SK-N-MC (cell line): ENCODE data around the gene DNAH6.
A peak's percentile ranks its signal among the peaks of the same experiment; 100 is the strongest.
"Not testable (repeated sequence)": the region's sequence is repeated elsewhere in the genome, so short reads cannot be mapped to it uniquely, and the experiment has no call there.

Experiments used
- DNase-seq: peaks from one replicate; pipeline ENCODE4 v3.0.0-alpha.2; 2011; ENCODE audit warnings: low read depth, low spot score
- H3K27ac ChIP-seq: fragments of 200-600 bp; sonication (generic); 2 replicates; pipeline ENCODE4 v1.5.1; 2016; ENCODE audit warnings: mixed run types
- H3K36me3 ChIP-seq: fragments of 200-600 bp; sonication (generic); 2 replicates; pipeline ENCODE4 v1.6.1; 2017; ENCODE audit warnings: antibody characterized with exemption, low read length, mixed read lengths; ENCODE audit not compliant: insufficient read depth
- H3K4me3 ChIP-seq: fragments of 200-600 bp; sonication (generic); 2 replicates; pipeline ENCODE4 v1.5.1; 2016
- H3K9ac ChIP-seq: fragments of 200-600 bp; sonication (generic); 2 replicates; pipeline ENCODE4 v1.8.0; 2017; ENCODE audit warnings: mixed run types, mixed read lengths; ENCODE audit not compliant: insufficient read length
- H3K9me3 ChIP-seq: fragments of 200-600 bp; sonication (generic); 2 replicates; pipeline ENCODE4 v1.6.1; 2017; ENCODE audit warnings: low read depth, mild to moderate bottlenecking, antibody characterized with exemption, low read length, moderate library complexity, mixed read lengths
- EZH2 ChIP-seq: fragments of 200-600 bp; sonication (generic); IDR thresholded peaks from one replicate; pipeline ENCODE4 v1.6.1; 2017; ENCODE audit warnings: antibody characterized with exemption
- FOXP2 ChIP-seq: optimal IDR thresholded peaks from 2 replicates; pipeline ENCODE3; 2011; ENCODE audit warnings: mild to moderate bottlenecking, moderate library complexity; ENCODE audit not compliant: insufficient read depth; ENCODE audit errors: extremely low read length, control extremely low read depth
- POLR2AphosphoS5 ChIP-seq: IDR thresholded peaks from 2 replicates; pipeline ENCODE4 v1.6.1; 2012; ENCODE audit warnings: mild to moderate bottlenecking, low read depth, low read length, borderline replicate concordance

DNAH6 gene

GRCh38 chr2:84493514-84493913, 22.8 kb upstream of the DNAH6 start:
- DNase-seq: no peak
- Histone ChIP-seq H3K36me3 (no peaks in the 10 kb centered on the region), H3K9ac (no peak overlapping the region), H3K4me3 (no peak overlapping the region), H3K27ac (no peak overlapping the region), H3K9me3 (no peaks in the 10 kb centered on the region)
- TF ChIP-seq EZH2 (no peak), FOXP2 (no peak)

DNA sequence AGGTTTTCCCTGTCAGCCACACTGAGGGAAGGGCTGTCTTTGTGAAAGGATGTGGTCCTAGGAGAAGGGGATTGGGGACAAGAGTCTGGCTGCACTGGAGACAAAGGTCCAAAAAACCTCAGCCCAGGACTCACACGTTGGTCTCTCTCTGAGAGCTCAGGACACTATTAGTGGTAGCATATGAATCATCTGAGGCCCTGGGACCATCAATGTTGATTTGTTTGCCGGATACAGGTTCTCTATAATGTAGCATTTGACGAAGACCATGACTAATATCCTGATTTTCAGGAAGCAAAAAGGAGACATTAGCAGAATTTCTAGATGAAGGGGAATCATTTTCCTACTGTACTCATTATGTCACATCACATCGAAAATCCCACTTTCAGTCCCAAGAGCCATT, 22.2 kb upstream of the DNAH6 start:
- DNase-seq: no peak
- no peaks in the 10 kb centered on the region for H3K36me3 ChIP-seq
- TF ChIP-seq EZH2 (no peak), POLR2AphosphoS5 (no peak), FOXP2 (no peak)
- no peak overlapping the region for H3K27ac ChIP-seq
- no peak overlapping the region for H3K9ac ChIP-seq
- H3K9me3 ChIP-seq: no peaks in the 10 kb centered on the region
- no peak overlapping the region for H3K4me3 ChIP-seq

DNA sequence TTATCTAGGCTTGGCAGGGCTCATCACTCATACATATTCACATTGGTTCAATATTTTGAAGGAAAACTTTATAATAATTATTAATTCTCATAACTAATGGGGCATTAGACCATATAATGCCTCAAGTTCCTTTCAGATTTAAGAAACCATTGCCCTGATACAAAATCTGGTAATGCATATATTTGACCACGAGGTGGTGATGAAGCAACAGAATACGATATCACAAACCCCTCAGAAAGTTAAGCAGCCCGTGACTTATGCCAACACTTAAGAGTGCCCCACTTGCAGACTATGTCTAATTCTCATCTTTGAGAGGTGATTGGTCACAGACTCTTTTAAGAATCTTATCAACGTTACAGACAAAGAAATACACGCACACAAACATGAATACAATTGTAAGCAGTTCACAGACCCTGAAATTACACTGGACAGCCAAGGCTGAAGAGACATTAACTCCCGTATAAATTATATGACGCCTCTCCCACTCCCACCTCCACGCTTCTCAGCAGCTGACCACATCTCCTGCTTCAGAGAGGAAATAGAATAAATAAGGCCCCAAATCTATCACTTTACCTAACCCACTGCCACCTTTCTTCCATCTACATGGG, 20.7 kb upstream of the DNAH6 start:
- no peak overlapping the region for H3K4me3 ChIP-seq
- H3K9ac ChIP-seq: no peak overlapping the region
- no peak for TF ChIP-seq FOXP2
- TF ChIP-seq EZH2: no peak
- no peak for TF ChIP-seq POLR2AphosphoS5
- no peaks in the 10 kb centered on the region for H3K36me3 ChIP-seq
- no peak overlapping the region for H3K27ac ChIP-seq
- DNase-seq: peak; percentile 55
- no peaks in the 10 kb centered on the region for H3K9me3 ChIP-seq

DNA sequence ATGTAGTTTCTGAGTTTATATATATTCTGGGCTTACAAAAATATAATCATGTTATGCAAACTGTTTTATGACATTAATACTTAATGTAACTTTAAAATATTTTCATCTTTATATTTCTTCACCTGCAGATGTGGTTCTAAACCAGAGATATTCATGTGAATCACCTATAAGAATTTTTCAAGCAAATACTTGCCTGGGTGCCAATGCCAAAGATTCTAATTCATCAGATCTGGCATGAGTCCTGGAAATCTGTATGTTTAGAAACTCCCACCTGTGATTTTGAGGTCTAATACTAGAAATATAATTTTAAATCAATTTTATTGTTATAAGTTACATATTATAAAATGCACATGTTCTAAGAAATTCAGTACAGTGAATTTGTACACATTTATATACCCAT, 19.9 kb upstream of the DNAH6 start:
- H3K27ac ChIP-seq: no peak overlapping the region
- no peak for DNase-seq
- H3K36me3 ChIP-seq: no peaks in the 10 kb centered on the region
- H3K4me3 ChIP-seq: no peak overlapping the region
- TF ChIP-seq FOXP2 (no peak), EZH2 (no peak), POLR2AphosphoS5 (no peak)
- no peaks in the 10 kb centered on the region for H3K9me3 ChIP-seq
- H3K9ac ChIP-seq: no peak overlapping the region

DNA sequence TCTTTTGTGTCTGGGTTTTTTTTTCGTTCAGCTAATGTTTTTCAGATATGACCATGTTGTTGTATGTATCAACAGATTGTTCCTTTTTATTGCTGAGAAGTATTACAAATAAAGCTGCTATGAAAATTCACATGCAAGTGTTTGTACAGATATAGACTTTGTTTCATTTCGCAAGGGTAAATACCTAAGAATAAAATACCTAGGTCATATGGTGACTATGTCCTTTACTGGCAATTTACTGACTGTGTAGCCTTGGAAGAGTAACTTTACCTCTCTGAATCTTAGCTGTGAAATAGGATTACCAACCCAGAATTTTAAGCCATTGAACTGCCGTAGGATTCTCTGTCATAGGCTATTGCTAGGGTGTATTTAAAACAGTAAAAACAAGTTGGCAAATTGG, 19.0 kb upstream of the DNAH6 start:
- Histone ChIP-seq H3K4me3 (no peak overlapping the region), H3K9me3 (no peaks in the 10 kb centered on the region), H3K27ac (no peak overlapping the region), H3K9ac (no peak overlapping the region), H3K36me3 (no peaks in the 10 kb centered on the region)
- no peak for TF ChIP-seq FOXP2
- no peak for TF ChIP-seq POLR2AphosphoS5
- no peak for TF ChIP-seq EZH2
- no peak for DNase-seq

DNA sequence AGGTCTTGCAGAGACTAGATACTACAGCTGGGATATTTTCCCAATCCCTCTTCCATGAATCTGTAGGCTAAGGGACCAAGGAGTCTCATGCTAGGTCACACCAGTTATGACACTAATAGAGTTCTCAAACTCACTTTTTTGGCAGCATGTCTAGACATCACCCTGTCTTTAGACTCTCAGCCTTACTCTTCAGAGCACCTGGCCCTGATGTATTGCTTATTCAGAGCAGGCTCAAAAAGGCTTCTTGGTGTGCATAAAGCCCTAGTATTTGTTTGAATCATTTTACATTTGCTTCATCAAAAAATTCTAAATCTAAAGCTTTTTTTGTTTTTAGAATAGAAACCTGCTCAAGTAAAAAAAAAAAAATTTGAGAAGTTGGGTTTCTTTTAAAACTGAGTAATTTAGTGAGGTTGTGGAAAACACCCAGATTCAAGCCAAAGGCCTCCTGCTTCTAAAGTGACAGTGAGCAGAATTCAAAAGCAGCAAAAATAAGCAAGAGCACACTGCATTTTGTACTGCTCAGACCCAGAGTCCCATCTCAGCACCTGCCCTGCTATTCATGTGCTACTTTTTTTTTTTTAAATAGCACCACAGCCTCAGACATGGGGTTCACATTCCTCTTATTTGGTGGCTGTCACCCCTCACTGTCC, 18.0 kb upstream of the DNAH6 start:
- Histone ChIP-seq H3K4me3 (no peak overlapping the region), H3K9ac (no peak overlapping the region), H3K9me3 (no peaks in the 10 kb centered on the region), H3K36me3 (no peaks in the 10 kb centered on the region), H3K27ac (no peak overlapping the region)
- no peak for DNase-seq
- TF ChIP-seq FOXP2 (no peak), POLR2AphosphoS5 (no peak), EZH2 (no peak)

GRCh38 chr2:84511024-84511423, 5.3 kb upstream of the DNAH6 start:
- DNase-seq, H3K27ac ChIP-seq, H3K9me3 ChIP-seq, H3K9ac ChIP-seq, H3K4me3 ChIP-seq, H3K36me3 ChIP-seq: not testable (repeated sequence)

- Histone ChIP-seq H3K4me3 (peak overlapping the region; percentile 75), H3K9ac (no peak overlapping the region), H3K9me3 (no peaks in the 10 kb centered on the region), H3K36me3 (no peaks in the 10 kb centered on the region), H3K27ac (no peak overlapping the region)
- TF ChIP-seq POLR2AphosphoS5 (no peak), EZH2 (no peak), FOXP2 (no peak)
- DNase-seq: no peak
Measured at GRCh38 chr2:84515788-84516187, 510 bp upstream of the DNAH6 start.

DNA sequence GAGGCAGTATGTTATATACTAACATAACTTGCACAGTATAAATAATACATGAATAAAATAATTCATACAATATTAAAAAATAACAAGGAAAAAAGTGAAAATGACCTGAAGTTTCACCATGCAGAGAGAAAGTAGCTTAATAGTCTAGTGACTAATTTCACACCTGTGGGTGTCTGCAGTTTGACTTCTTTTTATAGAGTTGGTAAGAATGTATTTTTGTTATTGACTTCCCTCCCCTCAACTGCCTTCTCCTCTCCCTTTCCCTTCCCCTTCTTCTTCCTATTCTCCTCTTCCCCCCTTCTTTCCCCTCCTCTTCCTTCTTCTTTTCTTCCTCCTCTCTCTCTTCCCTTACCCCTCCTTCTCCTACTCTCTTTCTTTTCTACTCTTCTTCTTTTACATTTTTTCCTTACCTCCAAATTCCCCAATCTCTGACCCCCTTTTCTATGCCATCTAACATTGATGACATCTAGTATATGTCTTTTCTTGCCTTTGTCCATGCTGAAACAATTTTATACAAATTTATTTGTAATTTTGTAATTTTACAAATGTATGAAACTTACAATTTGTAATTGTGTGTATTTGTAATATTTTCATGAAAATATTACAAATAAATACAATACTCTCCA, 3.1 kb downstream of the DNAH6 start:
- no peaks in the 10 kb centered on the region for H3K9me3 ChIP-seq
- no peak for DNase-seq

More for the DNA sequence above, 3.1 kb downstream of the DNAH6 start:
- Histone ChIP-seq H3K27ac (no peak overlapping the region), H3K9ac (no peak overlapping the region), H3K36me3 (no peaks in the 10 kb centered on the region), H3K4me3 (no peak overlapping the region)
- TF ChIP-seq FOXP2: no peak
- no peak for TF ChIP-seq POLR2AphosphoS5
- TF ChIP-seq EZH2: no peak
